ENCODE results near the gene INTS15.

INTS15 gene

GRCh38 chr7:6643915-6644625 lies 54.2 kb downstream of the INTS15 start:
- no peak for DNase-seq

GRCh38 chr7:6644728-6645127 lies 54.9 kb downstream of the INTS15 start:
- DNase-seq = no peak

- DNase-seq = no peak
These were observed 56.6 kb downstream of the INTS15 start for GRCh38 chr7:6646465-6646864.

DNA sequence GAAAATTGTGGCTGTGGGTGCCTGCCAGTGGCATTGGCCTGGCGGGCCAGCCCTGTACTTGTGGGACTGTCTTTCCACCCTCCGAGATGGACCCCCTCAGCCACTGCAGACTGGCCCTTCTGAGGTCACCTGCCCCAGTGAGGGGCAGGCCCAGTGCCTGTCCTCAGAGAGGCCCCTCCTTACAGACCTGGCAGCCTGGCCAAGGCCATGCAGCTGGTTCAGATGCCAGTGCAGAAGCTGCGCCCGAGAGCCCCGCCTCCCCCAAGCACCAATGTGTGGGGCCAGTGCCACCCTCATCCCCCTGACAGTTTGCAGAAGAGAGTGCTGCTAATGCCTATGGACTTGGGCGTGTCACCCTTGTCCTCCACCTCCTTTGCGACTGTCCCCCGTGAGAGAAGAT lies 57.3 kb downstream of the INTS15 start:
- no peak for DNase-seq

GRCh38 chr7:6647541-6647940 lies 57.7 kb downstream of the INTS15 start:
- no peak for DNase-seq

DNA sequence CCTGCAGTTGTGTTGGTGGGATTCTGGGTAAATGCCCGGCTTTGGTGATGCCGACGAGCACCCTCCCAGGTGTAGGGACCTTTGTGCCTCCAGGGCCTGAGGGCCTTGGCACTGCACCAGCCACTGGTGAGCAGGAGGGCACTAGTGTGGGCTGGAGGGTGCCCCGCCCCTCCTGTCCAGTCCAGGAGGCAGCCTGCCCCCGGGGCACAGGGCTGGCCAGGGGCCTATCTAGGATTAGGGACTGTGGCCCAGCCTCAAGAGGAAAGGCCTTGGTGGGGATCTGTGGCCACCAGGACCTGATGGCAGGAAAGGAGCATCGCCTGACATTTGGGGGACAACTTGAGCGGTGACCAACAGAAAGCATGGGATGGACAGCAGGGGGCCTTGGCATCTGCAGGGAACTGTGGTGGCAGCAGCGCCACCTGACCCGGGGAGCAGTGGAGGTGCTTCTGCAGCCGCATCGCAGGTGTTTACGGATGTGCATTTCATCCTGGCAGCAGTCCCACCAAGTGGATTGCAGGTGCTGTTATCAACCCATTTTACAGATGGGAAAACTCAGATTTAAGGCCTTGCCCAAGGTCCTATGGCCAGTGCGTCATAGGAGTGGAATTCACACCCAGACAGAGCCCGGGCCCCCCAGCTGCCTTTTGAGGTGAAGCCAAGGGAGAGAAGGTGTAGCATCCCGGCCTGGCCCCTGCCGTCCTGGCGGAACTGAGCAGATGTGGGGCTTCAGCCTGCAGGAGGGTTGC lies 58.4 kb downstream of the INTS15 start:
- DNase-seq = no peak

GRCh38 chr7:6648815-6649104 lies 58.9 kb downstream of the INTS15 start:
- DNase-seq = no peak

- DNase-seq = no peak
These were observed 59.6 kb downstream of the INTS15 start for GRCh38 chr7:6649241-6649961.

- DNase-seq = no peak
These were observed 60.3 kb downstream of the INTS15 start for GRCh38 chr7:6650086-6650485.

DNA sequence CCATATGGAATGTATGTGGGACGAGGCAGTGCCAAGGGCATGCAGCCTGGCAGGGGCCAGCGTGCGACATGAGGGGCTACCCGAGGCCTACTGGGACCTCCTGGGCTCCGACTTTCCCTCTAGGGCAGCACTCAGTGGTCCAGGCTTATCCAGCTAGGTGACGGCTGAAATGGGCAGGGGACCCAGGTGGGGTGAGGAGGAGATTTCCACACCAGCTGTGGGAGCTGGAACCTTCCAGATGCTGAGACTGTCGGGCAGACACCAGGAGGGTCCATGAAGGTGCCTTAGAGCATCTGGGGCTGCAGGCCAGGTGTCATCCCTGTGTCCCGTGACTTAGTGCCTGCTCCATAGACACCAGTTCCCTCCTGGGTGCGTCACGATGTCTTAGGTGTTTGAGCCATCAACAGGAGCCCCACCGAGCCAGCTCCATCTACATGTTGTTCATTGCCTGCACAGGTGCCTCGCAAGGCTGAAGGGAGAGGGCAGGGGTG lies 60.7 kb downstream of the INTS15 start:
- DNase-seq = no peak

DNA sequence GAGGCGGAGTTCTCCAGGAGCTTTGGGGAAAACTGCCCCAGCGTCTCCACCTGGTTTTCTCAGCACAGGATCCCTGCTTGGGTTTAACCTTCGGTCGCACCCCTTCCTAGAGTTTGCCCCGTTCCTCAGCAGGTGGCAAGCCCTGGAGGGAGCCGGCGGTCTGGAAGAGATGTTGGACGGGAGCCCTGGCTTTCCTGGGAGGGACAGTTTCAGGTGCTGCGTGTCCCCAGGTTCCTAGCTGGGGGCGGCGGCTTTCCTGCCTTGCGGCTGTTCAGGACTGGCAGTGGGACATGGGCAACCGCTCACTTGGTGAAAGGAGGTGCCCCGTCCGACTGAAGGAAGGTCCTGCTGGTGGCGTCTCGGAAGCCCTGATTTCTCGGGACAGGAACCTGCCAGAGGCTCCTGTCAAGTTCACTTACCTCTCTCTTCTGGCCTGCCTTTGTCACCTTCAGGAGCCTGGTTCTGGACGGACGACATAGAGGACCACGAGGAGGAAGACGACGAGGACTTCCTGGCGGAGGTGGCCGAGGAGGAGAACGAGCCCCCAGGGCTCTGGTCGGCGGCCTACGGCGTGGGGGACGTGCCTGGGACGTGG lies 62.1 kb downstream of the INTS15 start:
- DNase-seq = no peak

- no peak for DNase-seq
These were observed 62.7 kb downstream of the INTS15 start for GRCh38 chr7:6652446-6653011.

GRCh38 chr7:6653071-6654003 lies 63.5 kb downstream of the INTS15 start:
- DNase-seq = no peak

DNA sequence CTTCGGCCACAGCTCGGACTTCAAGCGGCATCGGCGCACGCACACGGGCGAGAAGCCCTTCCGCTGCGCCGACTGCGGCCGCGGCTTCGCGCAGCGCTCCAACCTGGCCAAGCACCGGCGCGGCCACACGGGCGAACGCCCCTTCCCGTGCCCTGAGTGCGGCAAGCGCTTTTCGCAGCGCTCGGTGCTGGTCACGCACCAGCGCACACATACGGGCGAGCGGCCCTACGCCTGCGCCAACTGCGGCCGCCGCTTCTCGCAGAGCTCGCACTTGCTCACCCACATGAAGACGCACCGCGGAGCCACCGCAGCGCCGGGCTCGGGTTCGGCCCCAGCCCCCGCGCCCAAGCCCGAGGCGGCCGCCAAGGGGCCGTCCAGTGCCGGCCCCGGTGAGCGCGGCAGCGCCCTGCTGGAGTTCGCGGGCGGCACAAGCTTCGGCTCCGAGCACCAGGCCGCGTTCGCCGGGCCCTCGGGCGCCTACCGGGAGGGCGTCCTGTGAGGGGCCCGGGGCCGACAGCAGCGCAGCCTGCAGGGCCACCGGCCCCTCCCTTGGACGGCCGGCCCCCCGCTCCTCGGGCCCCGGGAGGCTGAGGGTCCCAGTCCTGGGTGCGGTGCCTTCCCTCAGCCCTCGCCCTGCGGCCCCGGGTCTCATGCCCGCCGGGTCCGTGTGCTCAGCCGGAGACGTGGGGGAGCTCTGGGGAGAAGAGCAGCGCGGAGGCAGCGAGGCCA lies 64.5 kb downstream of the INTS15 start:
- DNase-seq = no peak

GRCh38 chr7:6654842-6655610 lies 65.2 kb downstream of the INTS15 start:
- no peak for DNase-seq

- DNase-seq = no peak
These were observed 66.0 kb downstream of the INTS15 start for GRCh38 chr7:6655636-6656385.

DNA sequence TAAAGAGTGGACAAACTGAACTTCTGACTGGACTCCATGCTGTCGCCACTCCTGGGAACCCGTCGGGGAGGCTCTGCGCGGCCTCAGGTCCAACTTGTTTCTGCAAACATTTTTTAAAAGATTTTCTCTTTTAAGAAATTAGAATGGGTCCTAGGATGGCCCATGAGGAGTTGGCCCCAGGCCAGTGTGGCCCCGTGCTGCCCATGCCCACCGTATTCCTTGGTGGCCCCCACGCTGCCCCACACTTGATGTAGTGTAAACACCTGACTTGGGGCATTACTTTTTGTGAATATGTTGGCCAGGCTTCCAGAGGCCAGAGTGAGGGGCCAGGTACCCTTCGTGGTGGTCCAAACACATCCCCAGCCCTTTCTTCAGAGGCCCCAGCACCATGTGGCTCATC lies 66.6 kb downstream of the INTS15 start:
- no peak for DNase-seq
